Common myeloid progenitor, CD34-positive (primary cell): ENCODE results near the gene NKAIN2.

Experiments used
- CTCF ChIA-PET: fragments of 350-600 bp; sonication (Branson Sonifier 250); formaldehyde crosslinking; loops from one replicate; lab custom pipeline; 2021; ENCODE audit warnings: antibody characterized with exemption; lab: Charles Lee
- POLR2A ChIA-PET: fragments of 350-600 bp; sonication (Branson Sonifier 250); formaldehyde crosslinking; loops from one replicate; lab custom pipeline; 2021; ENCODE audit warnings: antibody characterized with exemption; lab: Charles Lee
- DNase-seq, 3 donors: peaks; one replicate each; pipeline versions ENCODE4 v3.0.0 to v3.0.0-alpha.2; 2013
- H3K27ac ChIP-seq, 2 experiments: 1 replicate in 1 of 2; 2 replicates in 1 of 2; pipeline ENCODE4 v1.7.0; 2013; ENCODE audit warnings: inconsistent platforms in 2 of 2, low read length in 2 of 2, mild to moderate bottlenecking in 2 of 2, low read depth in 1 of 2, moderate library complexity in 1 of 2; ENCODE audit not compliant: severe bottlenecking in 2 of 2, insufficient read depth in 1 of 2, poor library complexity in 1 of 2
- H3K27me3 ChIP-seq, 5 experiments: replicated peaks in 2 of 5; 1 replicate in 3 of 5; 2 replicates in 2 of 5; pipeline versions ENCODE4 v1.6.1 to v1.7.0; 2013; ENCODE audit warnings: low read length in 4 of 5, mild to moderate bottlenecking in 2 of 5, moderate library complexity in 2 of 5, inconsistent platforms in 1 of 5; ENCODE audit not compliant: insufficient read depth in 5 of 5, control insufficient read depth in 4 of 5
- H3K36me3 ChIP-seq, 4 experiments: 1 replicate in 2 of 4; 2 replicates in 2 of 4; pipeline versions ENCODE4 v1.6.1 to v1.7.0; 2013; ENCODE audit warnings: low read length in 3 of 4, control low read depth in 1 of 4, mild to moderate bottlenecking in 1 of 4; ENCODE audit not compliant: control insufficient read depth in 4 of 4, insufficient read depth in 4 of 4
- H3K4me1 ChIP-seq, 4 experiments: 1 replicate in 3 of 4; 2 replicates in 1 of 4; pipeline versions ENCODE4 v1.6.1 to v1.7.1; 2013; ENCODE audit warnings: low read length in 3 of 4, mild to moderate bottlenecking in 3 of 4, control low read depth in 1 of 4, inconsistent platforms in 1 of 4, moderate library complexity in 1 of 4; ENCODE audit not compliant: control insufficient read depth in 4 of 4, insufficient read depth in 4 of 4; ENCODE audit errors: control extremely low read depth in 1 of 4
- H3K4me3 ChIP-seq, 7 experiments: 1 replicate in 4 of 7; 2 replicates in 3 of 7; pipeline versions ENCODE4 v1.5.1 to v1.7.0; 2013; ENCODE audit warnings: mild to moderate bottlenecking in 7 of 7, low read length in 6 of 7, moderate library complexity in 6 of 7, inconsistent platforms in 2 of 7, low read depth in 2 of 7, control low read depth in 1 of 7; ENCODE audit not compliant: insufficient read depth in 4 of 7, control insufficient read depth in 1 of 7; ENCODE audit errors: extremely low read depth in 1 of 7
- H3K9me3 ChIP-seq, 5 experiments: 1 replicate in 4 of 5; 2 replicates in 1 of 5; pipeline versions ENCODE4 v1.6.1 to v1.7.1; 2013; ENCODE audit warnings: low read length in 4 of 5, mild to moderate bottlenecking in 2 of 5, inconsistent platforms in 1 of 5, low read depth in 1 of 5, moderate library complexity in 1 of 5; ENCODE audit not compliant: control insufficient read depth in 4 of 5, insufficient read depth in 2 of 5; ENCODE audit errors: control extremely low read depth in 1 of 5
- WGBS: methylation state at CpG from one replicate; pipeline ENCODE4 v1.1.5; 2013; ENCODE audit not compliant: insufficient coverage; 5-methylcytosine and 5-hydroxymethylcytosine counted together

Gene NKAIN2

DNA sequence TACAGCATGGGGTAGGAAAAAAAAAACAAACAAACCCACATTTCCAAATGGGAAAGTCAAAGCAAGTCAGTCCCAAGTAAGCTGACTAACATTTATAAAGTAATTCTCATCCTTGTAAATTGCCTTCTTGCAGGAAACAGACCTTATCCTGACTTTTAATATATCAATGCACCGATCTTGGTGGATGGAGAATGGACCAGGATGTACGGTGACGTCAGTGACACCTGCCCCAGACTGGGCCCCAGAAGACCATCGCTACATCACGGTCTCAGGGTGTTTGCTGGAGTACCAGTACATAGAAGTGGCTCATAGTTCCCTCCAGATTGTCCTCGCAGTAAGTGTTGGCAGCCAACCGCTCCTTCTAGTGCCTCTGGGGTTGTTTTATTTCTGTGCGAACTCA is 854.4 kb downstream of the NKAIN2 start:
- Histone ChIP-seq H3K36me3 (peaks cover 0 to 11% (median 0%) of the 10 kb centered on the region in 4 experiments), H3K9me3 (no peaks in the 10 kb centered on the region), H3K4me3 (no peak overlapping the region), H3K4me1 (no peaks in the 10 kb centered on the region), H3K27ac (no peak overlapping the region), H3K27me3 (no peaks in the 10 kb centered on the region)
- ChIA-PET POLR2A (no interaction called here), CTCF (no interaction called here)
- DNase-seq = no peak
- WGBS = 97% methylated on average over 7 of the region's 8 CpGs

- H3K27ac ChIP-seq = no peak overlapping the region
- H3K4me3 ChIP-seq = no peak overlapping the region
- ChIA-PET POLR2A (no interaction called here), CTCF (no interaction called here)
- DNase-seq = no peak
- H3K4me1 ChIP-seq = no peaks in the 10 kb centered on the region
- H3K36me3 ChIP-seq = peaks cover 0 to 11% (median 0%) of the 10 kb centered on the region in 4 experiments
- WGBS = 100% methylated on average over 1 of the region's 1 CpG
- no peaks in the 10 kb centered on the region for H3K27me3 ChIP-seq
- H3K9me3 ChIP-seq = no peaks in the 10 kb centered on the region
These were observed 855.8 kb downstream of the NKAIN2 start for GRCh38 chr6:124659427-124659826.

GRCh38 chr6:124660185-124660584 is 856.5 kb downstream of the NKAIN2 start:
- ChIA-PET POLR2A (no interaction called here), CTCF (no interaction called here)
- no peaks in the 10 kb centered on the region for H3K4me1 ChIP-seq
- no peak overlapping the region for H3K4me3 ChIP-seq
- H3K9me3 ChIP-seq = no peaks in the 10 kb centered on the region
- H3K36me3 ChIP-seq = peaks cover 0 to 11% (median 0%) of the 10 kb centered on the region in 4 experiments
- H3K27ac ChIP-seq = no peak overlapping the region
- WGBS = no CpG with 5 or more reads among the region's 2 CpGs
- no peak for DNase-seq
- no peaks in the 10 kb centered on the region for H3K27me3 ChIP-seq

- H3K27ac ChIP-seq = no peak overlapping the region
- no peaks in the 10 kb centered on the region for H3K4me1 ChIP-seq
- no peaks in the 10 kb centered on the region for H3K9me3 ChIP-seq
- H3K36me3 ChIP-seq = peaks cover 0 to 11% (median 0%) of the 10 kb centered on the region in 4 experiments
- no peak overlapping the region for H3K4me3 ChIP-seq
- ChIA-PET POLR2A (no interaction called here), CTCF (interaction anchor here (1.9 kb wide), 1 partner anchor 10 kb away, joined by 4 read pairs; no protein-coding TSS in a partner anchor)
- 96% methylated on average over 4 of the region's 5 CpGs for WGBS
- no peak for DNase-seq
- no peaks in the 10 kb centered on the region for H3K27me3 ChIP-seq
These were observed 857.5 kb downstream of the NKAIN2 start for GRCh38 chr6:124661097-124661661.

DNA sequence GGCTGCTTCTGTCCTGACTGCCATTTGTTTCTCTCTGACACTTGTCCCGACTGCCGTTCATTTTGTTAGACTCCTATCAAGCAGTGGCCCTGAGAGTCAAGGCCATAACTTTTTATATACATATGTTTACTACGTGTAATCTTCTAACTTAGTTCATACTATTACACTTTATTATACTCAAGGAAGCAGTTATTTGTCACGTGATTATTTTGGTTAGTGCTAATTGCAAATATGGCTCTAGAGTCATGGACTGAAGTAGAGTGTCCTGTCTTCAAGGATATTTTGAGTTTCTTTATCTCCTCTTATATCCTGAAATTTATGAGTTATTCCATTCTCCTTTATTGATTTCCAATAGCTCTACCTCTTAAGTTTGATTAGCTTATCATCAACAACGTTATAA is 864.4 kb downstream of the NKAIN2 start:
- no peaks in the 10 kb centered on the region for H3K27me3 ChIP-seq
- peaks cover 0 to 13% (median 2%) of the 10 kb centered on the region in 5 experiments for H3K9me3 ChIP-seq
- WGBS = 100% methylated on average over 2 of the region's 5 CpGs
- DNase-seq = no peak
- peaks cover 0 to 2% (median 0%) of the 10 kb centered on the region in 4 experiments for H3K36me3 ChIP-seq
- ChIA-PET POLR2A (no interaction called here), CTCF (no interaction called here)
- no peaks in the 10 kb centered on the region for H3K4me1 ChIP-seq
- H3K27ac ChIP-seq = no peak overlapping the region
- no peak overlapping the region for H3K4me3 ChIP-seq

GRCh38 chr6:124669713-124670480 is 866.2 kb downstream of the NKAIN2 start:
- Histone ChIP-seq H3K36me3 (peaks cover 0 to 5% (median 0%) of the 10 kb centered on the region in 4 experiments), H3K27me3 (no peaks in the 10 kb centered on the region), H3K4me3 (no peak overlapping the region), H3K4me1 (no peaks in the 10 kb centered on the region), H3K27ac (no peak overlapping the region), H3K9me3 (peaks cover 0 to 23% (median 2%) of the 10 kb centered on the region in 5 experiments)
- POLR2A ChIA-PET = no interaction called here
- WGBS = 90% methylated on average over 2 of the region's 4 CpGs
- CTCF ChIA-PET = no interaction called here
- DNase-seq = no peak

DNA sequence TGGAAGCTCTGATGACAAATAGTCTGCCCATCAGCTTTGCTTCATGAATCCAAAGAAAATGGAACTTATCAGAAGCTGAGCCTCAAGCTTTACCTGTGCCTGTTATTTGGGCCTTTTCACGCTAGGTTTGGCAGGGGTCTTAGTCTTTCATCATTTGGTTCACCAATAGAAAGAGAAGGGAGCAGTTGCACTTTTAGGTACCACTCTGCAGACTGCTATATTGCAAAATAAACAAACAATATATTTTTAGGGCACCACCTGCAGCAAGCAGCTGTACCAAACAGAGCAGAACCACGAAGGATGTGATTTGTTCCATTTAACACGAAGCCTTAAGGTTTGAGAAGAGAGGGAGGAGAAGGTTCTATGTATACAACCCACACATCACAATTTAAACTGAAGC is 867.1 kb downstream of the NKAIN2 start:
- peaks cover 0 to 5% (median 0%) of the 10 kb centered on the region in 4 experiments for H3K36me3 ChIP-seq
- POLR2A ChIA-PET = no interaction called here
- H3K4me1 ChIP-seq = no peaks in the 10 kb centered on the region
- CTCF ChIA-PET = interaction anchor here (0.9 kb wide), 1 partner anchor 9 kb away, joined by 4 read pairs; no protein-coding TSS in a partner anchor
- WGBS = 100% methylated on average over 1 of the region's 3 CpGs
- H3K4me3 ChIP-seq = no peak overlapping the region
- H3K9me3 ChIP-seq = peaks cover 0 to 23% (median 2%) of the 10 kb centered on the region in 5 experiments
- H3K27me3 ChIP-seq = no peaks in the 10 kb centered on the region
- DNase-seq = no peak
- H3K27ac ChIP-seq = no peak overlapping the region
